Panc1 (cell line): ENCODE results near the gene IL17C. TPM values are rescaled to one million over a fixed set of nuclear protein-coding genes. Genes with fewer than 3 reads are reported as not detected.

Experiments
- ATAC-seq: fragments of 200-7000 bp; cut with Tn5 transposase; 2 replicates; pipeline ENCODE4 v1.9.1; 2020; ENCODE audit warnings: mild to moderate bottlenecking, moderate library complexity
- BruUV-seq: library from RNA; stranded (reverse); fragments of 400-500 nt; replicated peaks from 2 replicates; lab custom pipeline; 2021; lab: Mats Ljungman, UMichigan
- CTCF ChIA-PET: fragments of 300-600 bp; sonication (Branson Sonifier 250); formaldehyde crosslinking; loops from one replicate; lab custom pipeline; 2022; ENCODE audit warnings: antibody characterized with exemption; lab: Charles Lee
- POLR2A ChIA-PET: fragments of 300-600 bp; sonication (Branson Sonifier 250); formaldehyde crosslinking; loops from one replicate; lab custom pipeline; 2022; ENCODE audit warnings: antibody characterized with exemption; lab: Charles Lee
- DNase-seq: peaks from one replicate; pipeline ENCODE4 v3.0.0-alpha.2; 2010; ENCODE audit warnings: low read depth, low spot score
- H3K27ac ChIP-seq: 2 replicates; pipeline ENCODE4 v1.5.1; 2011; ENCODE audit warnings: mild to moderate bottlenecking, low read length, inconsistent platforms
- H3K27me3 ChIP-seq: fragments of 200-500 bp; sonication (Bioruptor generic); 2 replicates; pipeline ENCODE4 v1.6.0; 2014; ENCODE audit warnings: low read length, inconsistent platforms; ENCODE audit not compliant: control insufficient read depth, insufficient read depth
- H3K36me3 ChIP-seq: fragments of 200-500 bp; sonication (Bioruptor generic); 2 replicates; pipeline ENCODE4 v1.5.1; 2014; ENCODE audit warnings: inconsistent platforms, mild to moderate bottlenecking, low read length, moderate library complexity; ENCODE audit not compliant: control insufficient read depth, insufficient read depth
- H3K4me1 ChIP-seq: 2 replicates; pipeline ENCODE4 v1.5.1; 2011; ENCODE audit warnings: inconsistent platforms, mild to moderate bottlenecking, low read length, moderate library complexity; ENCODE audit not compliant: control insufficient read depth, insufficient read depth
- H3K4me3 ChIP-seq, 2 experiments: 2 replicates each; pipeline ENCODE4 v1.5.1; 2011 to 2012; ENCODE audit warnings: low read depth in 2 of 2, low read length in 2 of 2, mild to moderate bottlenecking in 2 of 2, inconsistent platforms in 1 of 2, moderate library complexity in 1 of 2
- H3K9me3 ChIP-seq: fragments of 200-500 bp; sonication (Bioruptor generic); 2 replicates; pipeline ENCODE4 v1.5.1; 2014; ENCODE audit warnings: low read depth, mild to moderate bottlenecking, inconsistent platforms, low read length, moderate library complexity; ENCODE audit not compliant: control insufficient read depth, insufficient read depth
- POLR2AphosphoS5 ChIP-seq: IDR thresholded peaks from 2 replicates; pipeline ENCODE4 v1.6.1; 2012; ENCODE audit warnings: mild to moderate bottlenecking, low read depth, low read length, moderate library complexity
- SIN3A ChIP-seq: IDR thresholded peaks from 2 replicates; pipeline ENCODE4 v1.6.1; 2012; ENCODE audit warnings: low read depth, mild to moderate bottlenecking, low read length, moderate library complexity, borderline replicate concordance; ENCODE audit not compliant: insufficient read depth
- TCF7L2 ChIP-seq: IDR thresholded peaks from 2 replicates; pipeline ENCODE4 v1.6.1; 2011; ENCODE audit warnings: mild to moderate bottlenecking, low read depth, low read length, inconsistent platforms
- in situ Hi-C: cut with HindIII; loops from 2 replicates; pipeline ENCODE4 v1.10.0; 2016; ENCODE audit warnings: low sequenced_read_pairs, low pct_unique_long_range_greater_than_20kb
- intact Hi-C: fragments of 100-400 bp; cut with micrococcal nuclease; formaldehyde crosslinking; loops from one replicate; pipeline ENCODE4 v1.10.0; 2022; ENCODE audit not compliant: unreplicated experiment
- total RNA-seq: library from RNA; stranded (reverse); gene quantifications from one replicate; pipeline ENCODE4 v1.2.1, GENCODE V29; 2021; ENCODE audit not compliant: unreplicated experiment
- TF ChIP-seq, protein P1 (sequence below), 2 experiments: IDR thresholded peaks; 2 replicates each; pipeline ENCODE4 v1.6.1; 2011 to 2012; ENCODE audit warnings: low read depth in 2 of 2, control low read depth in 1 of 2, low read length in 1 of 2, mild to moderate bottlenecking in 1 of 2, moderate library complexity in 1 of 2; ENCODE audit not compliant: insufficient read depth in 1 of 2
- TF ChIP-seq, protein P2 (sequence below): fragments of 450-650 bp; IDR thresholded peaks from 2 replicates; pipeline ENCODE4 v1.5.1; 2017; ENCODE audit warnings: mild to moderate bottlenecking

Gene IL17C
- total RNA-seq, 1 experiment from 2014 or later: not detected

DNA sequence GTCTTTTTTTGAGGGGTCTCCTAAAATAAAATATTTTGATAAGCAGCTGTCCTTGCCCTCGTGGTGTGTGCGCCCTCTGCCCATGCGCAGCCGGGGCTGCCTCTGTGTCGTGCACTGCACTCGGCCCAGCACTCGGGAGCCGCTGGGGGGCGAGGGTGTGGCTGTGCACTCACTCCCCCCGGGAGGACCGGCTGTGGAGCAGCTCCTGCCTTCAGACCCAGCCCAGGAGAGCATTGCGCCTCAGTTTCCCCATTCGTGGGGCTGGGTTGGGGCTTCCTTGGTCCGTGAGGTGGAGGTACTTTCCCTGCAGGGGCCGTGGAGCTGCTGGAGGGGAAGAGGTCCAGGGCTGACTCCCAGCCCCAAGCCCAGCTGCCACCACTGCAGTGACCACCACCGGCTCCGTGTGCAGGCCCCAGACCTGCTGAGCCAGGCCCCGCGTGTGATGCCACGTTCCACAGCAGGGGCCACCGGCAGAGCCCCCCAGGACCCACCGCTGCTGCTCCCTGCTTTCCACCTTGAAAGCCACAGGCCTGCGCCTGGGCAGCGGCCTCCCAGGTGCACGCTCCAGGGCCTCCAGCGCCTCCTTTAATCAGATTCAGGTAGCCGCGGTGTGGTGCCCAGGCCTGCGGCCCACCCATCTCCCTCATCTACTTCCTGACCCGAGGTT lies 6.3 kb upstream of the IL17C start:
- ChIA-PET POLR2A (no interaction called here), CTCF (no interaction called here)
- ATAC-seq (no peak), DNase-seq (no peak)
- TF ChIP-seq SIN3A: no peak
- TF ChIP-seq, protein P1, sequence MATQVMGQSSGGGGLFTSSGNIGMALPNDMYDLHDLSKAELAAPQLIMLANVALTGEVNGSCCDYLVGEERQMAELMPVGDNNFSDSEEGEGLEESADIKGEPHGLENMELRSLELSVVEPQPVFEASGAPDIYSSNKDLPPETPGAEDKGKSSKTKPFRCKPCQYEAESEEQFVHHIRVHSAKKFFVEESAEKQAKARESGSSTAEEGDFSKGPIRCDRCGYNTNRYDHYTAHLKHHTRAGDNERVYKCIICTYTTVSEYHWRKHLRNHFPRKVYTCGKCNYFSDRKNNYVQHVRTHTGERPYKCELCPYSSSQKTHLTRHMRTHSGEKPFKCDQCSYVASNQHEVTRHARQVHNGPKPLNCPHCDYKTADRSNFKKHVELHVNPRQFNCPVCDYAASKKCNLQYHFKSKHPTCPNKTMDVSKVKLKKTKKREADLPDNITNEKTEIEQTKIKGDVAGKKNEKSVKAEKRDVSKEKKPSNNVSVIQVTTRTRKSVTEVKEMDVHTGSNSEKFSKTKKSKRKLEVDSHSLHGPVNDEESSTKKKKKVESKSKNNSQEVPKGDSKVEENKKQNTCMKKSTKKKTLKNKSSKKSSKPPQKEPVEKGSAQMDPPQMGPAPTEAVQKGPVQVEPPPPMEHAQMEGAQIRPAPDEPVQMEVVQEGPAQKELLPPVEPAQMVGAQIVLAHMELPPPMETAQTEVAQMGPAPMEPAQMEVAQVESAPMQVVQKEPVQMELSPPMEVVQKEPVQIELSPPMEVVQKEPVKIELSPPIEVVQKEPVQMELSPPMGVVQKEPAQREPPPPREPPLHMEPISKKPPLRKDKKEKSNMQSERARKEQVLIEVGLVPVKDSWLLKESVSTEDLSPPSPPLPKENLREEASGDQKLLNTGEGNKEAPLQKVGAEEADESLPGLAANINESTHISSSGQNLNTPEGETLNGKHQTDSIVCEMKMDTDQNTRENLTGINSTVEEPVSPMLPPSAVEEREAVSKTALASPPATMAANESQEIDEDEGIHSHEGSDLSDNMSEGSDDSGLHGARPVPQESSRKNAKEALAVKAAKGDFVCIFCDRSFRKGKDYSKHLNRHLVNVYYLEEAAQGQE (IDR thresholded peaks at IDR 0.05; ENCODE audit: insufficient read depth in 1 of 2, low read depth in 2 of 2, low read length in 1 of 2): no peak
- TF ChIP-seq, protein P2, sequence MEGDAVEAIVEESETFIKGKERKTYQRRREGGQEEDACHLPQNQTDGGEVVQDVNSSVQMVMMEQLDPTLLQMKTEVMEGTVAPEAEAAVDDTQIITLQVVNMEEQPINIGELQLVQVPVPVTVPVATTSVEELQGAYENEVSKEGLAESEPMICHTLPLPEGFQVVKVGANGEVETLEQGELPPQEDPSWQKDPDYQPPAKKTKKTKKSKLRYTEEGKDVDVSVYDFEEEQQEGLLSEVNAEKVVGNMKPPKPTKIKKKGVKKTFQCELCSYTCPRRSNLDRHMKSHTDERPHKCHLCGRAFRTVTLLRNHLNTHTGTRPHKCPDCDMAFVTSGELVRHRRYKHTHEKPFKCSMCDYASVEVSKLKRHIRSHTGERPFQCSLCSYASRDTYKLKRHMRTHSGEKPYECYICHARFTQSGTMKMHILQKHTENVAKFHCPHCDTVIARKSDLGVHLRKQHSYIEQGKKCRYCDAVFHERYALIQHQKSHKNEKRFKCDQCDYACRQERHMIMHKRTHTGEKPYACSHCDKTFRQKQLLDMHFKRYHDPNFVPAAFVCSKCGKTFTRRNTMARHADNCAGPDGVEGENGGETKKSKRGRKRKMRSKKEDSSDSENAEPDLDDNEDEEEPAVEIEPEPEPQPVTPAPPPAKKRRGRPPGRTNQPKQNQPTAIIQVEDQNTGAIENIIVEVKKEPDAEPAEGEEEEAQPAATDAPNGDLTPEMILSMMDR: no peak
- no peak for TF ChIP-seq TCF7L2
- TF ChIP-seq POLR2AphosphoS5: no peak
- no peaks in the 10 kb centered on the region for H3K9me3 ChIP-seq
- H3K4me3 ChIP-seq: no peak overlapping the region
- in situ Hi-C loops: no loop called here
- no peaks in the 10 kb centered on the region for H3K27me3 ChIP-seq
- intact Hi-C loops: no loop called here
- no peaks in the 10 kb centered on the region for H3K36me3 ChIP-seq
- H3K27ac ChIP-seq: no peak overlapping the region
- H3K4me1 ChIP-seq: no peaks in the 10 kb centered on the region
- no TSS peak for BruUV-seq

DNA sequence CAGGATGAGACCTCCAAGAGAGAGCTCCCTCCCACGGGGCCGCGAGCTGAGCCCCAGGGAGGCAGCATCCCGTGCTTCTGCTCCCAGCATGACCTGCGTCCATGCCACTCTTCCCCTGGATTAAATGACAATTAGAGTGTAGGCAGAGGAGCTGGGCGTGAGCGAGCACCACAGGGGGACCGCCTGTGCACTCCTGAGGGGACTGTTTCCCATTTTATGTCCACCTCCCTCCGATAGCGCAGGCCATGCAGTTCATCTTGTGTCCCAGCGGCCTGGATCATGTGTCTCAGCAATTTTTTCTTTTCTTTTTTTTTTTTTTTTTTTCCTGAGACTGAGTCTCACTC lies 5.8 kb upstream of the IL17C start:
- H3K9me3 ChIP-seq: no peaks in the 10 kb centered on the region
- ChIA-PET CTCF (no interaction called here), POLR2A (no interaction called here)
- no peak overlapping the region for H3K27ac ChIP-seq
- no peak overlapping the region for H3K4me3 ChIP-seq
- no peaks in the 10 kb centered on the region for H3K27me3 ChIP-seq
- DNase-seq: no peak
- in situ Hi-C loops: no loop called here
- no peaks in the 10 kb centered on the region for H3K36me3 ChIP-seq
- no peak for TF ChIP-seq SIN3A
- TF ChIP-seq TCF7L2: no peak
- TF ChIP-seq, protein P1 (IDR thresholded peaks at IDR 0.05; ENCODE audit: insufficient read depth in 1 of 2, low read depth in 2 of 2, low read length in 1 of 2): no peak
- no peak for TF ChIP-seq POLR2AphosphoS5
- TF ChIP-seq, protein P2: no peak
- no peak for ATAC-seq
- no TSS peak for BruUV-seq
- H3K4me1 ChIP-seq: no peaks in the 10 kb centered on the region
- intact Hi-C loops: no loop called here
